GM23338 (cell line): Measurements from ENCODE around the gene ATP6V1E1.

Experiments
- CREB1 ChIP-seq: fragments of 250-450 bp; sonication (Bioruptor Pico); IDR thresholded peaks from 2 replicates; pipeline ENCODE4 v1.5.0; 2020; ENCODE audit warnings: low read depth, mild to moderate bottlenecking, moderate library complexity
- EZH2 ChIP-seq: fragments of 200-600 bp; sonication (generic); IDR thresholded peaks from one replicate; pipeline ENCODE4 v1.8.0; 2017; ENCODE audit warnings: antibody characterized with exemption, mild to moderate bottlenecking, low read depth; ENCODE audit not compliant: unreplicated experiment
- EZH2phosphoT487 ChIP-seq: fragments of 200-600 bp; sonication (generic); IDR thresholded peaks from one replicate; pipeline ENCODE4 v1.8.1; 2018; ENCODE audit warnings: antibody characterized with exemption; ENCODE audit not compliant: unreplicated experiment
- POLR2AphosphoS5 ChIP-seq: IDR thresholded peaks from 2 replicates; pipeline ENCODE4 v1.6.1; 2016; ENCODE audit warnings: antibody characterized with exemption, low read depth
- TF ChIP-seq, protein P1 (sequence below), 2 experiments: fragments of 200-600 bp in 1 of 2; sonication (generic) in 1 of 2; conservative IDR thresholded peaks; 2 replicates each; pipeline versions ENCODE4 v1.5.1 to v1.6.1; 2016 to 2017; ENCODE audit warnings: antibody characterized with exemption in 2 of 2, low read depth in 2 of 2, mild to moderate bottlenecking in 2 of 2, moderate library complexity in 1 of 2
- TF ChIP-seq, protein P2 (sequence below): IDR thresholded peaks from one replicate; pipeline ENCODE4 v1.6.1; 2018; ENCODE audit warnings: antibody characterized with exemption; ENCODE audit not compliant: unreplicated experiment

GRCh38 chr22:17586831-17587440 lies 41.6 kb downstream of the ATP6V1E1 start:
- TF ChIP-seq, protein P1, sequence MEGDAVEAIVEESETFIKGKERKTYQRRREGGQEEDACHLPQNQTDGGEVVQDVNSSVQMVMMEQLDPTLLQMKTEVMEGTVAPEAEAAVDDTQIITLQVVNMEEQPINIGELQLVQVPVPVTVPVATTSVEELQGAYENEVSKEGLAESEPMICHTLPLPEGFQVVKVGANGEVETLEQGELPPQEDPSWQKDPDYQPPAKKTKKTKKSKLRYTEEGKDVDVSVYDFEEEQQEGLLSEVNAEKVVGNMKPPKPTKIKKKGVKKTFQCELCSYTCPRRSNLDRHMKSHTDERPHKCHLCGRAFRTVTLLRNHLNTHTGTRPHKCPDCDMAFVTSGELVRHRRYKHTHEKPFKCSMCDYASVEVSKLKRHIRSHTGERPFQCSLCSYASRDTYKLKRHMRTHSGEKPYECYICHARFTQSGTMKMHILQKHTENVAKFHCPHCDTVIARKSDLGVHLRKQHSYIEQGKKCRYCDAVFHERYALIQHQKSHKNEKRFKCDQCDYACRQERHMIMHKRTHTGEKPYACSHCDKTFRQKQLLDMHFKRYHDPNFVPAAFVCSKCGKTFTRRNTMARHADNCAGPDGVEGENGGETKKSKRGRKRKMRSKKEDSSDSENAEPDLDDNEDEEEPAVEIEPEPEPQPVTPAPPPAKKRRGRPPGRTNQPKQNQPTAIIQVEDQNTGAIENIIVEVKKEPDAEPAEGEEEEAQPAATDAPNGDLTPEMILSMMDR (conservative IDR thresholded peaks at IDR 0.05; ENCODE audit: low read depth in 2 of 2), result no peak
- TF ChIP-seq POLR2AphosphoS5 (no peak), EZH2 (no peak), EZH2phosphoT487 (no peak), CREB1 (CRISPR knock-in tag) (no peak)
- TF ChIP-seq, protein P2, sequence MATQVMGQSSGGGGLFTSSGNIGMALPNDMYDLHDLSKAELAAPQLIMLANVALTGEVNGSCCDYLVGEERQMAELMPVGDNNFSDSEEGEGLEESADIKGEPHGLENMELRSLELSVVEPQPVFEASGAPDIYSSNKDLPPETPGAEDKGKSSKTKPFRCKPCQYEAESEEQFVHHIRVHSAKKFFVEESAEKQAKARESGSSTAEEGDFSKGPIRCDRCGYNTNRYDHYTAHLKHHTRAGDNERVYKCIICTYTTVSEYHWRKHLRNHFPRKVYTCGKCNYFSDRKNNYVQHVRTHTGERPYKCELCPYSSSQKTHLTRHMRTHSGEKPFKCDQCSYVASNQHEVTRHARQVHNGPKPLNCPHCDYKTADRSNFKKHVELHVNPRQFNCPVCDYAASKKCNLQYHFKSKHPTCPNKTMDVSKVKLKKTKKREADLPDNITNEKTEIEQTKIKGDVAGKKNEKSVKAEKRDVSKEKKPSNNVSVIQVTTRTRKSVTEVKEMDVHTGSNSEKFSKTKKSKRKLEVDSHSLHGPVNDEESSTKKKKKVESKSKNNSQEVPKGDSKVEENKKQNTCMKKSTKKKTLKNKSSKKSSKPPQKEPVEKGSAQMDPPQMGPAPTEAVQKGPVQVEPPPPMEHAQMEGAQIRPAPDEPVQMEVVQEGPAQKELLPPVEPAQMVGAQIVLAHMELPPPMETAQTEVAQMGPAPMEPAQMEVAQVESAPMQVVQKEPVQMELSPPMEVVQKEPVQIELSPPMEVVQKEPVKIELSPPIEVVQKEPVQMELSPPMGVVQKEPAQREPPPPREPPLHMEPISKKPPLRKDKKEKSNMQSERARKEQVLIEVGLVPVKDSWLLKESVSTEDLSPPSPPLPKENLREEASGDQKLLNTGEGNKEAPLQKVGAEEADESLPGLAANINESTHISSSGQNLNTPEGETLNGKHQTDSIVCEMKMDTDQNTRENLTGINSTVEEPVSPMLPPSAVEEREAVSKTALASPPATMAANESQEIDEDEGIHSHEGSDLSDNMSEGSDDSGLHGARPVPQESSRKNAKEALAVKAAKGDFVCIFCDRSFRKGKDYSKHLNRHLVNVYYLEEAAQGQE, result no peak
